GM21825 (cell line): ENCODE data around the gene NOS1.
"Not testable (repeated sequence)": the region's sequence is repeated elsewhere in the genome, so short reads cannot be mapped to it uniquely, and the experiment has no call there.

Experiments used
- ATAC-seq: cut with Tn5 transposase; IDR thresholded peaks from one replicate; pipeline ENCODE4 v1.9.1; 2021; ENCODE audit warnings: mild to moderate bottlenecking, moderate library complexity; ENCODE audit not compliant: unreplicated experiment

NOS1 gene

DNA sequence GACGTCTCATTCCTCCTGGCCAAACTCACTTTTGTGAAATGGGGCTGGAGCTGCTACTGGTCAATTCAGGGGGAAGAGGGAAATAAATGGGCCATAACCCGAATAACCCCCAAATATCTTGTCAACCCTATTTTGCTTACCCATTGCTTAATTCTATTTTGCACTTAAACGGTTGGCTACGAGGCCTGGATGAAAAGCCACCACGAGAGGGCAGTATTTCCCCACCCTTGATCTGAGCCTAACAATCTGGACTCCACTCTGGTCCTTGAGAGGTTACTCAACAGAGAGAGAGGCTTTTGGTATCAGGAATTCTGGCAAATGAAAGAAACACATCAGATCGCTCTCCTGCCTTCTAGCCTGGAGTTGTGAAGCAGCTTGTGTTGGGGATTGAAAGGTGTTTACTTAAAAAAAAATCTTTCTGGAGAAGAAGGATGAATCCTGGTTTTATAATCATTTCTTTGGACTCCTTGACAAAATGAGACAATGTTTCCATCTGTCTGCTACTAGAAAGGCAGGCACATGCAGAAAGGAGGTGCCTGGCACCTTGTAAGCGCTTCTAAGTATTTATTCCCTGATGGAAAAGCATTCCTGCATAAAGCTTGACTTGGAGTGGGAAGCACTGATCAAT lies 148.7 kb downstream of the NOS1 start:
- ATAC-seq, result no peak

DNA sequence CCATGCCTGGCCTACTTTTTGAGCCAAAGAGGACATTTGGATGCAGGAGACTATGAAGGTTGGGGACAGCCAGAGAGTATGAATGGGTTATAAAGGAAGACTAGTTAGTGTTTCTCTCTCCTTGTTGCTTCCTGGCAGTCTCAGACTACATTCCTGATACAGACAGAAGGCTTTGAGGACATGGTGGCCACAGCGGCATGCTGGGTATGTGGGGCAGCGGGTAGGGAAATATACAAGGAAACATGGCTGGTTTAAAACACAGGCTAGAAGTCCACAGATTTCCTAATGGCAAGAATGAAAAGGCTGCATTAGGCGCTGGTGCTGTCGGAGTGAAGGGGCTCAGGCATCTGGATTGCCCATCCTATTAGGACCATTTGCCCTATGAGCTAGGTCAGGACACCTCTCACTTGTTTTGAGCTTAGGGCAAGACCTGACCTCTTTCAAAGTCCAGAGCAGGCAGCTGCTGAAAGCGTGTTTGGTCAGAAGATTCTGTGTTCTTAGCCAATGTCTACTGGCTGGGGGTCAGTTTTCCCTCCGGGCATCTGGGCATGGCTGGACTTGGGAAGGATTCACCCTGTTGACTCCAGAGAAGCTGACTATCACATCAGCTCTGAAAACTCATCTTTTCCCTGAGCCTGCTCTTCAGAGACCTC lies 151.0 kb downstream of the NOS1 start:
- no peak for ATAC-seq

DNA sequence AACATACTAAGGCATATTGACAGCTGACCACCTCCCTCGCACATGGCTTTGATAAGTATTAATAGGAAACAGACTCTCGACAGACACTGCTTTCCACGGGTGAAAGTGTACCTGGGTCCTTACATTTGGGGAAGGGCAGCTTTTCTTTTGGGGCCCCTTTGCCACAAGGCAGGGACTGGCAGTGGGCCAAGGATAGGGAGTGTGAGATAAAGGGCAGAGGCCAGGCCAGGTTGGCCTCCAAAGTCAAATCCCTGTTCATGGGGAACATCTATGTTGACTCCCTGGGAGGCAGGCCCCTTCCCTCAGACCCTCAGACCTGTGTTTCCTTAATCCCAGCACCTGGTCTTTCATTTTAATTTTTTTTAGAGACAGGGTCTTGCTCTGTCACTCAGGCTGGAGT lies 151.8 kb downstream of the NOS1 start:
- no peak for ATAC-seq

DNA sequence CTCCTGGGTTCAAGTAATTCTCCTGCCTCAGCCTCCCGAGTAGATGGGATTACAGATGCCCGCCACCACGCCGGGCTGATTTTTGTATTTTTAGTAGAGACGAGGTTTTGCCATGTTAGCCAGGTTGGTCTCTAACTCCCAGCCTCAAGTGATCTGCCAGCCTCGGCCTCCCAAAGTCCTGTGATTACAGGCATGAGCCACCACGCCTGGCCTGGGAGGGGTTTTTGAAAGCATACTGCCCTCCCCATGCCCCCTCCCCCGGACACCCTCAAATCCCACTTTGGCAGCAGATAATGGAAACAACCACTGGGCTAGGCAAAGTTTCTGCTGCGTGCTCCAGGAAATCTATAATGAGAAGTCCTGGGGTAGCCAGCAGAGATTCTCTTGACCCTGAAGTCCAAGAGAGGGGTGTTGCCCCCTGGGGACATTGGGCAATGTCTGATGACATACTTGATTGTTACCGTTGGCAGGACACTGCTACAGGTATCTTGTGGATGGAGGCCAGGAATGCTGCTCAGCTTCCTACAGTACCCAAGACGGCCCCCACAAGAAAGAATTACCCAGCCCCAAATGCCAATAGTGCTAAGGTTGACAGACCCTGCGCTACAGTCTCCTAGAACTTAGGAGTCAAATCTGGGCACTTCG lies 152.5 kb downstream of the NOS1 start:
- ATAC-seq, result no peak

DNA sequence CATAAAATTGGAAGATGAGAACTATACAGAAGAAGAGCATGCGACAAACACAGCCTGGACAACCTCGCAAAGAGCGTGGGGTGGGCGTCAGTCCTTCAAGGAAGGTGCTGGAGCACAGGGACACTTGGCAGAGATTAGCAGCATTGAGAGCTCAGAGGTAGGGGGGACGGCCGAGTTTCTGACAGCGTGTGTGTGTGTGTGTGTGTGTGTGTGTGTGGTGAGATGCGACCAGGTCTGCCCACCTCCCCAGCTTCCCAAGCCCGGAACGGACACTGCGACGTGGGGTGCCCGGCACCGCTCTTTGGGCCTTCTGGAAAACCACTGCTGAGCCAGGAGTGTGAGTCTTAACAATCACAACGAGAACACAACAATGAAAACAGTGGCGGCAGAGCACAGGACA lies 153.2 kb downstream of the NOS1 start:
- ATAC-seq, result no peak

DNA sequence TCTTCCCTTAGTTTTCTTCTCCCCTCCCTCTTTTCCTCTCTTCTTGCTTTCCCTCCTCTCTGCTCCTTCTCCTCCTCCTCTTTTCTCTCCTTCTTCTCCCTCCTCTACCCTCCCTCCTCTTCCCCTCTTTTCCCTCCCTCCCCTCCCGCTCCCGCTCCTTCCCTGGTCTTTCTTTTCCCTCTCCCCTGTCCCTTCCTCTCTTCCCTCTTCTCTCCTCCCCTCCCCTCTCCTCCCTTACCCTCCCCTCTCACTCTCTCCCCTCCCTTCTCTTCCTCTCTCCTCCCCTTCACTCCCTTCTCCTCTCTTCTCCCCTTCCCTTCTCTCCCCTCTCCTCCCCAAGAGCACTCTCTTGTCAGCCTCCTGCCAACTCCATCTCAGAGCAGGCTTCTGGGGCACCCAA lies 153.8 kb downstream of the NOS1 start:
- no peak for ATAC-seq

DNA sequence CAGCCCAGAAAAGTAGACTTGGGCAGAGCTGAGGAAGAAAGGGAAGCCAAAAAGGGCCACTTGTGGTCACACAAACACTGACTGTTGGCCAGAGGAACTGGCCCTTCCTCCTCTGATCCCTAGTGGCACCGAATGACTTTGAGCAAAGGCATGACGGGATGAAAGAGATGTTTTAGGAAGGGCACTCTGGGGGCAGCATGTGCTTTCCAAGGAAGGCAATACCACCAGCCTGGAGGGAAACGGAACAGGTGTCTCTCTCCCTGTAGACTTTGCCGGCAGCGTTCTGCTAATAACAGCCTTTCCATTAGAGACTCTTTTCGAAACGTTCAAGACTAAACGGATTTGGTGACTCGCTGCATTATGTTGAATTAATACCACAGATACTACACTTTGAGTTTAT lies 158.9 kb downstream of the NOS1 start:
- ATAC-seq, result no peak

DNA sequence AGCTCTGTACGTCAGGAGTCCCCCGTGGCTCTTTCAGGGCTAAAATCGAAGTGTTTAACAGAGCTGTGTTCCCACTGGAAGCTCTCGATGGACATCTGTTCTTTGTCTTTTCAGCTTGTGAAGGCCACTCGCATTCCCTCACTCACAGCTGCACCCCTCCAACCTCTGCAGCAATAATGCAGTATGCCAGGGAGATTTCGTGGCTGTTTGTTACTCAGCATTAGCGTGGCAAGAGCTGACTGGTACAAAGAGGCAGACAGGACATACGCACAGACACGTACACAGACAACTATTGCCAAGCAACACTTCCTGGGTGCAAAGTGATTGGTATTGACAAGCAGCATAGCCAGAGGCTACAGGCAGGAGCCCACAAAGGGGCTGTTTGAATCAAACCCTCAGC lies 159.4 kb downstream of the NOS1 start:
- ATAC-seq, result no peak

DNA sequence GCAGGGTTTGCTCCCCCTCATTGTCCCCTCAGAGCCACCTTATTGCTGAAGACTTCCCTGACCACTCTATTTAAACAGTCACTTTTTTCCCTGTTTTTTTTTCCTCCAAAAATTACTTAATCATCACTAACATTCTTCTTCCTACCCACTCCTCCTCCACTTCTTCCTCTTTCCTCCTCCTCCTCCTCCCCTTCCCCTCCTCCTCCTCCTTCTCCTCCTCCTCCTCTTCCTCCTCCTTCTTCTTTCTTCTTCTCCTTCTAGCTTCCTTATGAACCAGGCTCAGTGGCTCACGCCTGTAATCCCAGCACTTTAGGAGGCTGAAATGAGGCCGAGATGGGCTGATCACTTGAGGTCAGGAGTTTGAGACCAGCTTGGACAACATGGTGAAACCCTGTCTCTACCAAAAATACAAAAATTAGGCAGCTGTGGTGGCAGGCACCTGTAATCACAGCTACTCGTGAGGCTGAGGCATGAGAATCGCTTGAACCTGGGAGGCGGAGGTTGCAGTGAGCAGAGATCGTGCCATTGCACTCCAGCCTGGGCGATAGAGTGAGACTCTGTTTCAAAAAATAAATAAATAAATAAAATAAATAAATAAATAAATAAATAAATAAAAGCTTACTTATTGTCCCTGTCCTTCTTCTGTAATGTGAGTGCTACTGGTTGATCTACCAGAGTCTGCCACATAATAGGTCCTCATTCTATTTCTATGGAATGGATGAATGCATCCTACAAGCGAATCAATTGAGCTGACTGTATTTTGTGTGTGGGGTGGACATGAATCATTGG lies 161.3 kb downstream of the NOS1 start:
- not testable (repeated sequence) for ATAC-seq

DNA sequence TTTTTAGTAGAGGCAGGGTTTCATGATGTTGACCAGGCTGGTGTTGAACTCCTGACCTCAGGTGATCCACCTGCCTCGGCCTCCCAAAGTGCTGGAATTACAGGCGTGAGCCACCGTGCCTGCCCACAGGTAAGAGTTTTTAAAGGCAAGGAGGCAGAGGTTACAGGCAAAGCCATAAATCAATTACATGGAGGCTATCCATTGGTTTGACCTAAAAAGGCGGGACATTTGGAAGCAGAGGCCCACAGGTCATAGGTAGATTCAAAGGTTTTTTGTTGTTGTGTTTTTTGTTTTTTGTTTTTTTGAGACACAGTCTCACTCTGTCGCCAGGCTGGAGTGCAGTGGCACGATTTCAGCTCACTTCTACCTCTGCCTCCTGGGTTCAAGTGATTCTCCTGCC lies 165.1 kb downstream of the NOS1 start:
- ATAC-seq, result not testable (repeated sequence)

DNA sequence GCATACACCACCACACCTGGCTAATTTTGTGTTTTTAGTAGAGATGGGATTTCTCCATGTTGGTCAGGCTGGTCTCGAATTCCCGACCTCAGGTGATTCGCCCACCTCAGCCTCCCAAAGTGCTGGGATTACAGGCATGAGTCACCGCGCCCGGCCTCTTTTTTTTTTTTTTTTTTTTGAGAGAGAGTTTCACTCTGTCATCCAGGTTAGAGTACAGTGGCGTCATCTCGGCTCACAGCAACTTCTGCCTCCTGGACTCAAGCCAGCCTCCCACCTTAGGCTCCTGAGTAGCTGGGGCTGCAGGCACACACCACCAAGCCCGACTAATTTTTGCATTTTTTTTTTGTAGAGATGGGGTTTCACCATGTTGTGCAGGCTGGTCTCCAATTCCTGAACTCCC lies 166.4 kb downstream of the NOS1 start:
- ATAC-seq, result not testable (repeated sequence)

DNA sequence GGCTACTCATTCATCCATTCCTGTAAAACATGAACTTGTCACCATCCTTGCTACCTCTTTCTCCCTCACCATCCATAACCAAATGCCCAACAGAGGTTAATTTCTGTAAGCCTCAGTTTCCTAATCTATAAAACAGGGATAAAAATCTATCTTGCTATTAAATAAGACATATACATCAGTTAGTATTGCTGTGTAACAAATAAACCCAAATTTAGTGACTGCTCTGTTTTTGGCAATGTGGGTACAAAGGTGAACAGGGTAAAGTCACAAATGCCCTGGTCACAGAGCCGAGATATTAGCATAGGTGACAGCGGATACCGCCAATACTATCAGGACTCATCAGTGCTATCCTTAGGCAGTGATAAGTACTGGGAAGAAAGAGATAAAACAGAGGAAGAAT lies 167.5 kb downstream of the NOS1 start:
- ATAC-seq, result no peak

DNA sequence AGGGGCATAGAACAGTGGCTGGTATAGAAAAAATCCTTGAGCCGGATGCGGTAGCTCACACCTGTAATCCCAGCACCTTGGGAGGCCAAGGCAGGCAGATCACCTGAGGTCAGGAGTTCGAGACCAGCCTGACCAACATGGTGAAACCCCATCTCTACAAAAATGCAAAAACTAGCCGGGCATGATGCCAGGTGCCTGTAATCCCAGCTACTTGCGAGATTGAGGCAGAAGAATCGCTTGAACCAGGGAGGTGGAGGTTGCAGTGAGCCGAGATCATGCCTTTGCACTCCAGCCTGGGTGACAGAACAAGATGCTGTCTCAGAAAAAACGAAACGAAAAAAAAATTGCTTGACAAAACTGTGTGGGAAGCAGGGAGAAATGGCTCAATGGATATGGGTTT lies 168.8 kb downstream of the NOS1 start:
- ATAC-seq, result not testable (repeated sequence)

DNA sequence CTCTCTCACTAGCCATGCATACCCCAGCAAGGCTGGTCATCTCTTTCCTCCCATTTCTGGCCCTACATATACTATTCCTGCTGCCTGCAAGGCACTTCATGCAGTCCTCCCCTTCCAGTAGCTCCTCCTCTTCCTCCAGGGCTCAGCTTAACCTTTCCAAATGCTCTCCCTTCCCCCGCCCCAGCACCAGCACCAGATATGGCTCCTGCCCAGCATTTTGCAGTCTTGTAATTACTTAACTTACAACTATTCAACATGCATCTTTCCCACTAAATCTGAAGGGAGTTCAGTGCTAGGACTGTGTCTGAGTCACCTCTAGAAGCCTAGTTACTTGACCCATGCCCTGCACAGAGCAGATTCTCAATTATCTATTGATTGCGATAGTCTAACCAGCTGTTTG lies 169.4 kb downstream of the NOS1 start:
- no peak for ATAC-seq

DNA sequence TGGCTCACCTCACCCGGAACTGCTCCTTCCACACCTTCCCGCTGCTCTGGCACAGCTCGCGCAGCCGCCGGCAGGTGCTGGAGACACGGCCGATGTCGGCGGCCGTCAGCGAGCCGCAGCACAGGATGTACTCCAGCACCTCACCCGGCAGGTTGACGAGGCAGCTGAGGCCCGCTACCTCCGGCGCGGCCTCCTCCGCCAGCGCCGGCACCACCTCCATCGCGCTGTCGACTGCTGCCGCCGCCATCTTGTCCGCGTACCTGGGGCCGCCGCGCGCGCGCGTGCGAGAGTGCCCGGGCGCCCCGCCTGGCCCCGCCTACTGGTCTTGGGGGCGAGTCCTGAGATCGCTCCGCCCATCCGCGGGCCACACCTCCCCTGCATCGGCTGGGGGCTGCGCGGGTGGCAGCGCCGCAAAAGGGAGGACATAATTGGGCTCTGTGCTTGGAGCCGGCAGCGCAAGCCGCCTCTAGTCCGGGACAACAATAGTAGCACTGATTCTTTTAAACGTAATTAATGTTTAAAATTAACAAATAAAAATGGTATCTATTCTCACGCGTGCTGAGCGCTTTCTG lies 171.1 kb downstream of the NOS1 start, which contains the start of gene FBXO21:
Gene FBXO21 (minus strand): TSS at position 261 of the 572 bp plus-strand sequence. CDS start 14 bp downstream, at position 247.
- peak; percentile 93 for ATAC-seq

DNA sequence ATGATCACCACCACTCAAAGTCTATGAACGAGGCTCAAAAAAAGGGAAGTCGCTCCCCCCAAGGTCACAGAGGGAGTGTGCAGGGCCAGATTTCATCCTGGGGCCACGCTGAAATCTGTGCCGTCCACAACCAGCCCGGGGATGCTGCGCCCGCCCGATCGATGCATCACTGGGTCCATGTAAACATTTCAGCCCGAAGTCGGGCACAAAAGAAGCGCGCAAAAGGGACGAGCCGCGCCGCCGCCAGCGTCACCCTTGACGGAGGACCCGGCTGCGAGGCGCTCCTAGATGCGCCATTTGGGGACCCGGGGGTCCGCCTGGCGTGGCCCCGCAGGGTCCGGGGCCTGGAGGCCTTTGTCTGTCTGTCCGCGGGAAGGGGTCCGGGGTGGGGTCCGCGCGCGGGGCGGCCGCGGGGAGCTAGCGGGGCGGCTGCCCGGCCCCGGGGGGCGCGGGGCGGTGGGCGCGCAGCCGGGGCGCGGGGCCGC lies 171.7 kb downstream of the NOS1 start:
- ATAC-seq, result peak; percentile 34

DNA sequence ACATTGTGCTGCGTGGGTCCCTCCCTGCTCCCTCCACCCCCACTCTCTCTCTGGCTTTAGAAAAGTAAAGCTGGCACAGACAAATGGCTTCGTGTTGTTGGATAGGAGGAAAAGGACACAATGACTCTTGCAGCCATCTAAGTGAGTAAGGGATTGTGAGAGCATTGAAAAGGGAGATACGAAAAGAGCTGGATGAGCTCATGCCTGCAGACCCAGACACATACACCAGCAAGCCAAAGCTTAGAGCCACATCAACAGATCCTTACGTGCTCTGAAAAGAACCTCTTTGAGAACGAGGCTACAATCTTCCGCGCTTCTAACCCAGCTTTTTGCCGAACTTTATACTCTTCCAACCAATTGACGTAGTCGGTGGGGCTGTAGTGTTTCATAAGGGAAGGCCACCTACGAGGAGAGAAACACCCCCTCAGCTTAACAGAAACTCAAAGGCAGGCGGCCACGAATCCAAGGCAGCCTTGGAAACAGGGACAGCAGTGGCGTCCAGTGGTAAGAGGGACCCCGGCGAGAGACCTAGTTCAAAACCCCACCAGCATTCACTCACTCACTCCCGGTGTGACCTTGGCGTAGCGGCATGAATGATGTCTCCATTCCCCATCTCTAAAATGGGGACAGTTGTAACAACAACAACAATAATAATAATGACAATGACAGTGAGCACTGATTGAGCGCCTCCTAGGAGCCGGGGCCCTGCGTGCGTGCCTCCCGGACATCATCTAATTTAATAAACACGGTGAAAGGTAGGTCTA lies 172.3 kb downstream of the NOS1 start:
- no peak for ATAC-seq

DNA sequence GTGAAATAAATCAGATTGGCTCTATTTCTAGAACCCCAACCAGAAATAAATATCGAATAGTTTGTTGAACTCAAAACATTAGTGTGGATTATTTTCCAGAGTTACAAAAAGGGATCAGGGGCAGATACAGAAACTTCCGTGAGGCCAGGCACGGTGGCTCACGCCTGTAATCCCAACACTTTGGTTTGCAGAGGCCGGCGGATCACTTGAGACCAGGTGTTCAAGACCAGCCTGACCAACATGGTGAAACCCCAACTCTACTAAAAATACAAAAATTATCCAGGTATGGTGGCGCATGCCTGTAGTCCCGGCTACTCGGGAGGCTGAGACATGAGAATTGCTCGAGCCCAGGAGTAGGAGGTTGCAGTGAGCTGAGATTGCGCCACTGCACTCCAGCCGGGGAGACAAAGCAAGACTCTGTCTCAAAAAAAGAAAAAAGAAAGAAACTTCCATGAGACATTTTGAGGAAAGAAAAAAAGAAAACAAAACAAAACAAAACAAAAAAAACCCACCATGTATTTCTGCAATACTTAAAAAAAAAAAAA lies 173.2 kb downstream of the NOS1 start:
- no peak for ATAC-seq

DNA sequence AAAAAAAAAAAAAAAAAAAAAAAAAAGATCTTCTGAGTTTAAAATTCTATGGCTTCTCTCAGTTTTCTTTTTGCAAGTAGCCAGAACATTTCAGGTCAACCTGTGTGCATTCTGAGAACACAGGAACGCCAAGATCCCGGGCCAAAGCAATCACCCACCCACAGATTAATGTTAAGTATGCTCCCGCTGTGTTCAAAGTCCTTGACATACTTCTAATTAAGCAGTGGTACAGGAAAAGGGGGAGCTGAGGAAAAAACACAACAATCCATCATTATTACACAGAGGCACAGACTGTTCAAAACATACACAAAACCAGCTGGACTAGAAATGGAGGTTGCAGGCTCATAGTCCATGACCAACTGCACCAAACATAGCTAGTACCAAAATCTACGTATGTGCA lies 174.0 kb downstream of the NOS1 start:
- ATAC-seq, result no peak

DNA sequence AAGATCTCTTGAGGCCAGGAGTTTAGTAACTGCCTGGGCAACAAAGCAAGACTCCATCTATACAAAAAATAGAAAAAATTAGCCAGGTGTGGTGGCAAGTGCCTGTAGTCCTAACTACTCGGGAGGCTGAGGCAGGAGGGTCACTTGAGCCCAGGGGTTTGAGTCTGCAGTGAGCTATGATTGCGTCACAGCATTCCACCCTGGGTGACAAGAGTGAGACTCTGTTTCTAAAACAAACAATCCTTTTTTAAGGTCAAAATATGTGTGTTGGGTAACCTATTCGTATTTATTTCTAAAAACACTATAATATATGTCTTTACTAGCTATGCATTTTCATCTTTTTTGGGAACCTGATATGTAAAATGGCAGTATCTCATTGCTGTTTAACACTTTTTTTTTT lies 178.6 kb downstream of the NOS1 start:
- no peak for ATAC-seq
